ENCODE measurements around the gene STK17B. TPM values are rescaled to one million over a fixed set of nuclear protein-coding genes. Genes with fewer than 3 reads are reported as not detected.
"Not testable (repeated sequence)": the region's sequence is repeated elsewhere in the genome, so short reads cannot be mapped to it uniquely, and the experiment has no call there.

STK17B gene
- total RNA-seq: 218 and 223 TPM in 2 replicates

DNA sequence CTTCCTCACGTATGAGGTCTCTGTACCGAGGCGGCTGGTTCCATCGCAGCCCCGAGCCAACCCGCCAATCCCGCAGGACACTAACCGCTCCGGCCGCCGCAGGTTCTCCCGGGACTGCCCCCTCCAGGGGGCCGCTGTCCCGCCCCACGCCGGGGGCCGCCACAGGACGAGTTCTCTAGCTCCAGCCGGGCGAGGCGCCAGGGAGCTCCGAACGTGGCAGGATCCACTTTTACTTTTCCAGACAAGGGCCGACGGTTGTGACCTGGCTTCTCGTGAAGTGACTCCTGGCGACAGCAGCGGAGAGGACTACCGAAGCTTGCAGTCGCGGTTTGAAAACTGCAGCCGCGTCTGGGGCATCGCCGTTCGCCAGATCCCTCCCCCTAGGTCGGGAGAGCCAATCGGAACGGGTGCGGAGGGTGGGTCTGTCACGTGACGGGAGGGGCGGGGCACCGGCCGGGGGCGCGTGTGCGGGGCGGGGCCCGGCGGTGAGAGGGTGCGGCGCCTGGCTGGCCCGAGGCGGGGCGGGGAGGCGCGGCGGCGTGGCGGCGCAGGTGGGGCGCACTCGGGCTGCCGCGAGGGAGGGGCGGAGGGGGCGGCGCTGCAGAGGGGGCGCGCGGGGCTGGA, at the start of gene STK17B:
Gene STK17B, minus strand, starts transcription at position 331 of the 624 bp plus-strand sequence. CDS start 8,195 bp downstream, outside the sequence.
- intact Hi-C loops (cut with micrococcal nuclease): loop anchor here (1.0 to 10.0 kb wide), 9 partner anchors 11 to 1281 kb away; partner anchors contain the start of genes COQ10B and SLC39A10

DNA sequence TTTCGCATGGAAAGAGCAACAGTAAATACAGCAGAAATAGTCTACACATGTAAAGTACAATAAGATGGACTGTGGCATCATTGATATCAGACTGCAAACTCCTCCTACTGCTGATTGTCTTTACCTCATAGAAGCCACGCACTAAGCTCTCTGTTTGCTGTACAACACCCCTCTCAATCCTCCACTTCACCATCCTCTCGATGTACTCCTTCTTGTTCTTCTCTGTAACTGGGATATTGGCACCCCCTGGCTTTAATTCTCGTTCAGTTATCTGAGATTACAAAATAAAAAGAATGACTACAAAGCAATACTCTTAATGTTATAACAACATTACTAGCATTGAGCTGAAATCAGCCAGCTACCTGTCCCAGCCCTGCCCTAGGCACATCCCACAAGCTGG, 49.3 kb upstream of the STK17B start:
- intact Hi-C loops (cut with micrococcal nuclease): no loop called here

DNA sequence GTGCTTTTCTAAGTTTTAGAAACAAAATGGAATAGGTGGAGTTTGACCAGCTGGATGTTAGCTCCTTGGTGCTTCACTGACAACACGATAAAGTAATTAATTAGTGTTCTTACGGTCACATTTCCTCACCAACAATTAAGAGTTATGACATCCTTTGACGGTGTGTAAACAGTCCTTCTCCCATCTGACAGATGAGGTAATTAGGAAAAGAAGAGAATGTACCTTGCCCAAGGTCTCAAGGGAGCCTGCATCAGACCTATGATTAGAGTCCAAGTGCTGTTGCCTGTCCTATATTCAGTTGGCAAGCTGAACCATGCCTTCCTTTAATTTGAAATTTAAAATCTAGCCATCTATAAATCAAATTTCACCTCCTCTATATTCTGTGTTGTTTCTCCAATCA, 48.3 kb upstream of the STK17B start:
- intact Hi-C loops (cut with micrococcal nuclease): no loop called here

DNA sequence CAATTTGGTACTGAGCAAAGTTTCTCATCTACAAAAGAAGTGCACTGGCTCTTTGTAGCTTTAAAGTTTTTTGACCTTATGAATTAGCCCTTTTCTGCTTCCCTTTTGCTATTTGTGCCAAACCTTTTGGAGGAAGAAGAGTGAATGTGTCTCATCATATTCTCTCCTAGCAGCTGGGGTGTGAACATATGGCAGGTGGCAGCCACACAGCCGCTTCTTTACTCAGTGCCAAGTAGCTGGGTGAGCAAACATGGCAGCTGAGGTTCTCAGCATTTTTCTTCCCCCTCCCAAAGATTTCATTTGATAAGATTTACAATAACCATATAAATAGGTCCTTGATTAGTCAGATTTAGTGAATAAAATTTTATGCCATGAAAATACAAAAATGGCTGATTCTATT, 46.7 kb upstream of the STK17B start:
- intact Hi-C loops (cut with micrococcal nuclease): no loop called here

DNA sequence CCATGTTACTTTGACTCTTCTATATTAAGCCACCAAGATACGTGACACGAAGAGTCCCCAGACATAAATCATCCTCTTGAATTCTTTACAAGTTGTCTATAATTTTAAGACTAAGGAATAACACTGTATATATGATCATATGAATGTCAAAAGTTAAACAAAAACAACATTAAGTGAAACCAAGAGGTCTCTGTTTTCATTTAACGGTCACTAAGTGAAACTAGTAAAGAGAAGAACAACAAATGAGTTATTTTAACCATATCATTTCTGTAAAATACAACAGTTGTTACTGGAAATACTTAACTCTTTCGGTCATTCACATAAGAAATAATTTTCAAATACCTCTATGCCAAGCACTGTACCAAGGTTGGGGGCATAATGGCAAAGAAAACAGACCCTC, 45.7 kb upstream of the STK17B start:
- intact Hi-C loops (cut with micrococcal nuclease): no loop called here

DNA sequence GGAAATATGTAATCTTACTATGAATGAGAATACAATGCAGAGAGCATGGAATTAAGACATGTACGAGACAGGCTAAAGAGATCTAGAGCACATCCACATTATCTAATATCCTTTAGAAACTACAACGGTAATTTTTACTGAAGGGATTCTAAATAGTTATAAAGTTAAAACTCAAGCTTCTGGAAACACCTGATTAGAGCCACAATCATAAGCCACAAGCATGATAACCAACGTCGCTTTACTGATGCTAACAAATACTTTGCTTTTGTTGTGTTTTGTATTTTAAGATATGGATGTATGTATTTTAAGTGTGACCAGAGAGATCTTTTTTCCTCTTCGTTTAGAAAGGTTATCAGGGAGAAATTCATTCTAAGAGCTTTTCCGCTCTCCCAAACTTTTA, 44.0 kb upstream of the STK17B start:
- intact Hi-C loops (cut with micrococcal nuclease): no loop called here

DNA sequence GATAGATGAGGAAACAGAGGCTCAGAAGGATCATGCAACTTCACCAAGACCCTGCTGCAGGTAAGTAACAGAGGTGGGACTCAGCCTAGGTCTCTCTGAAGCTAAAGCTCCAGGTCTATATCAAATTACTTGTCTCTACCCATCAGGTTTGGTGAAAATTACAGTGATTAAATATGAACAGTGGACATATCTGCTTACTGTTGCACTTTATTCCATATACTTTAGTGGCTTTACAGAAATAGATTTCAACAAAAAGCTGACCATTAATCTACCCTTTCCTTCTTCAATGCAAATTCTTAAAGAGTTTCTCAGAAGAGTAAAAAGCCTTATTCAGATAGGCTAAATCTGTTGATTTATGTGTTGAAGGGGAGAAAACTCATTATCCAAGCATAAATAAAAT, 42.8 kb upstream of the STK17B start:
- intact Hi-C loops (cut with micrococcal nuclease): no loop called here

DNA sequence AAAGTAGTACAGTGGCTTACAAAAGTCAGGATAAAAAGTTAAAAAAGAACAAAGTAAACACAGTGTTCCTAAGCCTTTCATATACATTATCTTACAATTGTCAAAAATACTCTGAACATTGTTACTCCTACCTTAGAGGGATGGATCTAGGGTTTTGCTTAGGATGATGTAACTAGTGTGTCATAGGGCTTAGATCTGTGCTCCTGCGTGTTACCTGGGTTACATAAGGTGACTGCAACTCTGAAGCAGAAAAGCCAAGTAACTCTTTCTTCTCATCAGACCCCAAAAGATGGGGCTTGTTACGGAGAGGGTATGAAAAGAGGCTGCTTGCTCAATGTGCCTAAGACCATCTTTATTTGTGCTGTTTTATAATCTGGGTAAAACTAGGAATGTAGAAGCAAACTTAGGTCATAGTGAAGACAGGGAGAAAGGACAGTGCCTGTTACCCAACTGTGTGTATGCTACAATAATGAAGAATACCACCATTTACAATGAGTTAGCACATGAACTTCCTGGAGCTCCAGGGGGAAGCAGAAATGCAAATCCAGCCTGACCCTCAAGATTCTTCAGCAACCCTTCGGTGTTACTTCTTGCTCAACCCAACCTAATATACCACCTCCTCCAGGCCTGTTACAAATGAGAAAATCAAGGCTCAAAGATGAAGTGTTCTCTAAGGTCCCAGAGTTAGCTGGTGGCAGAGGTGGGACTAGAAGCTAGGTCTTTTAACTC, 42.0 kb upstream of the STK17B start:
- intact Hi-C loops (cut with micrococcal nuclease): no loop called here

DNA sequence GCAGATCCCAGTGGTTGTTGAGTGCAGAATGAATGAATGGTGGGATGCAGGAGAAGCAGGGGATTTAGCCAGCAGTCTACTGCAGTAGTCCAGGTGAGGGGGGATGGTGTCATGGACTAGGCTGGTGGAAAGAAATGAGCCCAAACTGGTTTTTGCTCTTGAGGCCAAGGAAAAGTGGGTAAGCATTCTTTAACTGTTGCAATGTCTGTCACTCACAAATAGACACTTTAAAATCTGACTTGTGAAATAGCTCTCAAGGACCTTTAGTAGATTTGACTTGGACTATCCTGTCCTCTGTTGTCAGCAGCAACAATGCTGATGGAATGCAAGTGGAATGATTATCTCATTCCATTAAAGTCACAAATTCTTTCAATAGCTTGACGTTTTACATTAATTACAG, 37.5 kb upstream of the STK17B start:
- intact Hi-C loops (cut with micrococcal nuclease): no loop called here

DNA sequence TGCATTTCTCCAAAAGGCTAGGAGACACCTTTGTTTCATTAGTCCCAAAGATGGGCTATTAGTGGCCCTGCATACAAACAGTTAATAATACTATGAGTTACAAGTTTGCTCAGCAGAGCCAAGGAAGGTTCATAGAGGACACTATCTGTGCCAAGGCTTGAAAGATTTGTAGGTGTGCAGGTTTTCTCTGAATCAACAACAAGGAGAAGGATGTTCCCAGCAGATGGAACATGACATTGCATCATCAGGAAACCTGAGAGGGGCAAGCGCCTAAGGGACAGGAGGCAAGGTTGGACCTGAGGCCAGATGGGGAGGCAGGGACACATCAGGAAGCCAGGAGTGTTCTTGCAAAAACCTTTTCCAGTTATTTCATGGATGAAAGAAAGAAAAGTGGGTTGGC, 35.4 kb upstream of the STK17B start:
- intact Hi-C loops (cut with micrococcal nuclease): no loop called here

DNA sequence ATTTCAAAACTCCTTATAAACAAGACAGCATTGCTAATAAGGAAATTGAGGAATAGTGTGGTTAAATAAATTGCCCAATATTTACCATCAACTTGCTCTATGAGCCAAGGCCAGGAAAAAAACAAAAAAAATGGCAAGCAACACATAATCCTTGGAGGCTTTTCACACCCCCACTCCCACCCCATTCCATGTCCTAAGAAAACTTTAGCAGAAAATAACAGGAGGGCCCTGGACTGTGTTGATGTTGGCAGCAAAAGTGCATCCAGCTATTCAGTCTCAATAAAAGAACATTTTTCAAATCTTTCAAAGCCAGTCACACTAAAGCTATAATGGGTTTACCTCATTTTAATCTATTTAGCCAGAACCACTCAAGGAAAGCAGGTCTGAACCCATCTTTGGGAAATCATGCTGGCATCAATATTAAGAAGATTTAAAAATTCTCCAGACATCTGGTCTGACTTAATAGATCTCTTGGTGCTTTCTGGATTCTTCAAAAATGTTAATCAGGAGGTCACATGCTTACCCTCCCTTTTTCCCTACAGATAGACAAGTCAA, 34.6 kb upstream of the STK17B start:
- intact Hi-C loops (cut with micrococcal nuclease): no loop called here

DNA sequence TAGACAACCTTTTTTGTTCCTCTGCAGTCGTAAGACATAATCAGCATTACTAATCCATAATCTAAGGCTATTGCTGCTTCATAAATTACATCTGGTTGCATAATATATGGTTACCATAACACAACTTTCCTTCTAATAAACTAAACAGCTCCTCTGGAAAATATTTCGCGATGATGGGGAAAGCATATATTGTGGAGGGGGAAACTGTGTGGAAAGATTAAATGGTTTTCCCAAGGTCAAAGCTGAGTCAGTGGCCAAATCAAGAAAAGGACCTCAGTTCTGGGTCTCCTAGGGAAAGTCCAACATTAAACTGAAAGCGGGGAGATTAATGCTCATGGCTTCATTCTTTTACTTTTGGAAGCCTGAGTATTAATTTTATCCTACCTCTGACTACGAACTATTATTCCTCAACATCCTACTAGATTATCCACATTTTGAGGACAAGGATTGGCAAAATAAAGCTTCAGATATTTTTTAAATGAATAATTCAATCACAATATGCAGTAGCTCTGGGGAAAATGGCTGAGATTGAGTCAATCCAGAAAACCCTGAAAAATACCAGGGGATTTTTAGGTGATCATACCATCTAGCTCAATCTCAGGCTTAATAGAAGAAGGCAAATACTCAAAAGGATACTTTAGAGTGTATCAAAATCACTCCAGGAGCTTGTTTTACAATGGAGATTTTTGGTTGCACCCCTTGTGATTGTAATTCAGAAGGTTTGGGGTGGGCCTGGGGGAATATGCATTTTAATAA, 33.8 kb upstream of the STK17B start:
- intact Hi-C loops (cut with micrococcal nuclease): no loop called here

DNA sequence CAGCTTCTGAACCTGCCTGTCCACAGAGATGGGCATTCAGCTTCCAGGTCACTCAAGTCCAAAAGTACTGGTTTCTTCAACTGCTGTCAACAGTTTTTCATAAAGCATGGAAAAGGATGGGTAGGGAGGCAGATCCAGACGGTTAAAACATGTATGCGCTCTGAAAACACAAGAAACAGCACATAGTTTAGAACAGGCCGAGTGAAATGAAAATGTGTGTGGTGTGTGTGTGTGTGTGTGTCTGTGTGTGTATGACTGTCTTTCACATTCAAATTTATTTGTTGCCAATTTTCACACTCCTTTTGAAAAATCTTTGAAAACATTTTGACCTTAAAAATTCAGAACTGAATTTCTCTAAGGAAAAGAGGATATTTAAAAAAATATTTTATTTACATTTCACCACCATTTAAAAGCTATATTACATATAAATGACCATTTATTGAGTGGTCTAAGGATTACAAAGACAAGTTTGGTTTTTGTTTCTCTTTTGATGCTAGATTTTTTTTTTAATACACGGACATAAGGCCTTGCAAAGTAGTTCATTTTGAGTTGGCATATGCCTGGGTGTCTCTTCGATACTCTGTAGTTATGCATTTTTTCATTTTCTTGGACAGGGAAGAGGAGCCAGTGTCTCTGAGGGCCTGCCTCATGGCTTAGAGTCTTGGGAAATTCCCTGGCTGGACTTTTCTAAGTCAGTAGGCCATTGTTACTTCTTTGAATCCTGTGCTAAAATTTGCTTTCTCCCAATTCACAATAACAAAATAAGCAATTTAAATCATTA, 30.0 kb upstream of the STK17B start:
- intact Hi-C loops (cut with micrococcal nuclease): no loop called here

DNA sequence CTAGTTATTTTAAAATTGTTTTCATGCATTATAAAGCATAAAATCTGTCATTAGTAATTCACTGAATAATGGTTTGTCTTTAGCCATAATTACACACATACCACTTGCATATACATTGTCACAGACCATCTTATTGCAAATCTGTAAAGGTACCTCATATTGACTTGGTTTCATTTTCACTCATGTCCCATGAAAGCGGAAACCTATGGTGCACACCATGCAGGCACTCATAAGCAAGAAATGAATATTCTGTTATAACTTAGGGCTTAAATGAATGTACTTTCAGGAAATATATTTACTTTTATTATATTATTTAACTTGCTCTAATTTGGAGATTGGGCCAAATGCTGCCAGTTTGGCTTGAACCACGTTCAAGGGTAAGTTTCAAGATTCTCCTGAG, 29.2 kb upstream of the STK17B start:
- intact Hi-C loops (cut with micrococcal nuclease): loop anchor here (1.0 kb wide), 3 partner anchors 11 to 23 kb away; no protein-coding TSS in a partner anchor

DNA sequence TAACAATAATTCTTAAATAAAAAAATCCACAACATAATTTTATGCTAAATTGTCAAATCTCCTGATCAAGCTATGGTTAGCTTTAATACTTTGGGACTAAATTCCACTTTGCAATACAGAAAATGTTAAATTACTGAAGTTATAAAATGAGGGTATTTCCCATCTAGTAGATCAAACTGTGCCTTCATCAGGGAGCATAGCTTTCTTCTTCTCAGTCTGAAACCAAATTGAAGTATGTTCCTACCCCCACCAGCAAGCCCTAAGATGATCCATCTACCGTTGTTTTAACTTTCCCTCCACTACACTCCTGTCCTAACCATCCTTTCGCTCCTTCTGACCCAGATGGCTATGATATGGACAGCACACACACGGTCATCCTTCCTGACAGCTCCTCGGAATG, 24.4 kb upstream of the STK17B start:
- intact Hi-C loops (cut with micrococcal nuclease): no loop called here

DNA sequence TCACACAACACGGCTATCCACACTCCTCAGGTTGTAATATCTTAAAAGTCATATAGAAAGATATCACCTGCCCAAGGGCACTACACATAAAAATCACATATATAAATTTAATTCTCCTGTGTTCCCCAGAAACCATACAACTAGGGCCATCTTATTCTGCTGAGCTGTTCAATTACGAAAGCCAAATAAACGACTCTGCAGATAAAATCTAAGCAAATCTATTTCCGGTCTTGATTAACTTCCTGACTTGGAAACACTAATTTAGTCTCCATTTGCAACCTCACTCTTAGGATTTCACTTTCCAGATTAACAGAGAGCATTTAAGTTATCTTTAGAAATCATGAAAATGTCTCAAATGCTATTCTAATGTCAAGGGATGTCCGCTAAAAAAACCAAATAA, 23.9 kb upstream of the STK17B start:
- intact Hi-C loops (cut with micrococcal nuclease): no loop called here

DNA sequence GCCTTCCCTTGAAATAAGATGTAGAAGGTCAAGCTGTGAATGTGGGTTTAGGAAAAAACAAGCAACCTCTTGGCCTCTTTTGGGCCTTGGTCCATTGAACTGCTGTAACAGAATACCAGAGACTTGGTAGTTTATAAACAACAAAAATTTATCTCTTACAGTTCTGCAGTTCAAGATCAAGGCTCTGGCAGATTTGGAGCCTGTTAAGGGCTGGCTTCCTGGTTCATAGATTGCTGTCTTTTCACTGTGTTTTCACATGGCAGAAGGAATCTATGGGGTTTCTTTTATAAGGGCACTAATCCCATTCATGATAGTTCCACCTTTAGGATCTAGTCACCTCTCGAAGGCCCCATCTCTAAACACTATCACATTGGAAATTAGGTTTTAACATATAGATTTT, 20.2 kb upstream of the STK17B start:
- intact Hi-C loops (cut with micrococcal nuclease): no loop called here

DNA sequence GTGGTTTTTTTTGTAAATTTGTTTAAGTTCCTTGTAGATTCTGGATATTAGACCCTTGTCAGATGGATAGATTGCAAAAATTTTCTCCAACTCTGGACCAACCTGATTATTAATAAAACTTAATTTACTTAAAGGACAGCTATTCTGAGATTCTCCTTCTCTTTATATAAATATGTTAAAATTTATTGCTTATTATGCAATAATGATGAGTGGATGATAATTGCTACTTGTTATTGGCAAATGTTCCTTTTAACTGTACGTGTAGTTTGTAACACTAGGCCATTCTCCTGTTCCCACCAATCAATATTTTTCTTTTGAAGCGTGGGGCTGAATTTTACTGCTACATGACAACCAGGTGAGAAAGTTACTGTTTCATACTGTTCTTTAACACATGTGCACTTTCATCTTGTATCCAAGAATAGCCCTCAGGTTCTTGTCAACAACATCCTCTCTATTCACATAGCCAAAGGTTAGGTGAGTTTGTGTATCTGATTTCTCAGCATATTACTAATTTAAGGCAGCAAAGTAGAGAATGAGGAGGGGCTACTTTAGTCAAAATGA, 16.6 kb upstream of the STK17B start:
- intact Hi-C loops (cut with micrococcal nuclease): no loop called here

DNA sequence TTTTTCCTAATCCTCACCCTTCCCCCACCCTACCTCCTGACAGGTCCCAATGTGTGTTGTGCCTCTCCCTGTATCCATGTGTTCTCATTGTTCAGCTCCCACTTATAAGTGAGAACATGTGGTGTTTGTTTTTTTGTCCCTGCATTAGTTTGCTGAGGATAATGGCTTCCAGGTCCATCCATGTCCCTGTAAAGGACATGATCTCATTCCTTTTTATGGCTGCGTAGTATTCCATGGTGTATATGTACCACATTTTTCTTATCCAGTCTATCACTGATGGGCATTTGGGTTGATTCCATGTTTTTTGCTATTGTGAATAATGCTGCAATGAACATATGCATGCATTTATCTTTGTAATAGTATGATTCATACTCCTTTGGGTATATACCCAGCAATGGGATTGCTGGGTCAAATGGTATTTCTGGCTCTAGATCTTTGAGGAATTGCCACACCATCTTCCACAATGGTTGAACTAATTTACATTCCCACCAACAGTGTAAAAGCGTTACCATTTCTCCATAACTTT, 15.9 kb upstream of the STK17B start:
- intact Hi-C loops (cut with micrococcal nuclease): not testable (repeated sequence)

DNA sequence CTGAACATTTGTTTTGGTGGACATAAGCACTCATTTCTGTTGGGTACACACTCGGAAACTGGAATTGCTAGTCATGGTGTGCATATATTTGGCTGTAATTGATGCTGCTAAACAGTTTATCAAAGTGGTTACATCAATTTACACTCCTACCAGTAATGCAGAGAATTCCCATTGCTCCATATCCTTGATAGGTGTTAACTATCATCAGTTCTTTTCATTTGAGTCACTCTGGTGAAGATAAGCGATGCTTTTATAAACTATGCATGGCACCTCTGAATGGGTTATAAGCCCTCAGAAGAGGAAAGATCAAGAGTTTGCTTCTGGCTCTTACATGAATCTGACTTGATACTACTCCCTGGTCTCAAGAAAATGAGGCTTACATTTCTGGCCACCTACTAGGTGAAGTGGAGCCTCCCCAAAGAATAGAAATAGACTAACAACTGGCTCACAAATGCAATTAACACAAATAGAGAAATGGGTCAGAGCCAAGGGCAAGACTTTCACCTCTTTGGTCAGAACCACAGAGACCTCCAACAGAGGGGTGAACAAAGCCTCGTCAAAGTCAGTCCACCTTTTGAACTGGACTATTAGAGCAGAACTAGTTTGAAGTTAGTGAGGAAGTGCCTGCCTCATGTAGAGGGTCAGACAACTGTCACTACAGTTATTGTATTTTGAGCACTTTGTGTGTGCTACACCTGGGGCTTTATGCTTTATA, 15.0 kb upstream of the STK17B start:
- intact Hi-C loops (cut with micrococcal nuclease): no loop called here
